Ascending aorta (tissue), 2 donors: Measurements from ENCODE around the gene ADA. TPM values are rescaled to one million over a fixed set of nuclear protein-coding genes. Genes with fewer than 3 reads are reported as not detected.

Source experiments
- DNase-seq, 2 donors: peaks; one replicate each; pipeline ENCODE4 v3.0.0-alpha.2; 2019; ENCODE audit warnings: low spot score in 2 of 2
- H3K27ac ChIP-seq, 2 donors: fragments of 200-600 bp; sonication (generic); one replicate each; pipeline ENCODE4 v1.5.1; 2016 to 2017; ENCODE audit warnings: mild to moderate bottlenecking in 1 of 2
- H3K27me3 ChIP-seq: fragments of 200-600 bp; sonication (generic); one replicate; pipeline ENCODE4 v1.5.1; 2017
- H3K36me3 ChIP-seq, 2 donors: fragments of 200-600 bp; sonication (generic); one replicate each; pipeline ENCODE4 v1.5.1; 2016
- H3K4me1 ChIP-seq, 2 donors: fragments of 200-600 bp; sonication (generic); one replicate each; pipeline ENCODE4 v1.5.1; 2016 to 2017; ENCODE audit warnings: mild to moderate bottlenecking in 1 of 2
- H3K4me3 ChIP-seq, 2 donors: fragments of 200-600 bp; sonication (generic); one replicate each; pipeline ENCODE4 v1.5.1; 2016 to 2017; ENCODE audit warnings: mild to moderate bottlenecking in 1 of 2
- H3K9me3 ChIP-seq, 2 donors: fragments of 200-600 bp; sonication (generic); one replicate each; pipeline ENCODE4 v1.5.1; 2016
- intact Hi-C: fragments of 100-400 bp; cut with DNase I; formaldehyde crosslinking; loops from one replicate; pipeline ENCODE4 v1.15.1; 2023
- total RNA-seq: library from RNA; depleted of rRNA; stranded (reverse); fragments of >200 nt; gene quantifications from one replicate; pipeline ENCODE4 v1.1.0, GENCODE V29; 2016
- TF ChIP-seq, protein P1 (sequence below), 3 experiments: fragments of 200-600 bp in 2 of 3; fragments of 450-650 bp in 1 of 3; sonication (generic) in 2 of 3; IDR thresholded peaks; one replicate each; pipeline ENCODE4 v1.5.1; 2016 to 2019; ENCODE audit warnings: antibody characterized with exemption in 3 of 3, mild to moderate bottlenecking in 1 of 3, moderate library complexity in 1 of 3

The ADA gene
- total RNA-seq, 1 donor from 2014 or later, result 0.75 TPM

GRCh38 chr20:44637042-44637441 lies 14.5 kb downstream of the ADA start:
- DNase-seq, result no peak
- Histone ChIP-seq H3K9me3 (no peaks in the 10 kb centered on the region), H3K27me3 (no peaks in the 10 kb centered on the region), H3K27ac (no peak overlapping the region), H3K36me3 (no peaks in the 10 kb centered on the region), H3K4me3 (no peak overlapping the region), H3K4me1 (peaks cover 0 to 3% of the 10 kb centered on the region in 2 donors)
- TF ChIP-seq, protein P1, sequence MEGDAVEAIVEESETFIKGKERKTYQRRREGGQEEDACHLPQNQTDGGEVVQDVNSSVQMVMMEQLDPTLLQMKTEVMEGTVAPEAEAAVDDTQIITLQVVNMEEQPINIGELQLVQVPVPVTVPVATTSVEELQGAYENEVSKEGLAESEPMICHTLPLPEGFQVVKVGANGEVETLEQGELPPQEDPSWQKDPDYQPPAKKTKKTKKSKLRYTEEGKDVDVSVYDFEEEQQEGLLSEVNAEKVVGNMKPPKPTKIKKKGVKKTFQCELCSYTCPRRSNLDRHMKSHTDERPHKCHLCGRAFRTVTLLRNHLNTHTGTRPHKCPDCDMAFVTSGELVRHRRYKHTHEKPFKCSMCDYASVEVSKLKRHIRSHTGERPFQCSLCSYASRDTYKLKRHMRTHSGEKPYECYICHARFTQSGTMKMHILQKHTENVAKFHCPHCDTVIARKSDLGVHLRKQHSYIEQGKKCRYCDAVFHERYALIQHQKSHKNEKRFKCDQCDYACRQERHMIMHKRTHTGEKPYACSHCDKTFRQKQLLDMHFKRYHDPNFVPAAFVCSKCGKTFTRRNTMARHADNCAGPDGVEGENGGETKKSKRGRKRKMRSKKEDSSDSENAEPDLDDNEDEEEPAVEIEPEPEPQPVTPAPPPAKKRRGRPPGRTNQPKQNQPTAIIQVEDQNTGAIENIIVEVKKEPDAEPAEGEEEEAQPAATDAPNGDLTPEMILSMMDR (IDR thresholded peaks at IDR 0.05), result no peak
- intact Hi-C loops, result no loop called here

DNA sequence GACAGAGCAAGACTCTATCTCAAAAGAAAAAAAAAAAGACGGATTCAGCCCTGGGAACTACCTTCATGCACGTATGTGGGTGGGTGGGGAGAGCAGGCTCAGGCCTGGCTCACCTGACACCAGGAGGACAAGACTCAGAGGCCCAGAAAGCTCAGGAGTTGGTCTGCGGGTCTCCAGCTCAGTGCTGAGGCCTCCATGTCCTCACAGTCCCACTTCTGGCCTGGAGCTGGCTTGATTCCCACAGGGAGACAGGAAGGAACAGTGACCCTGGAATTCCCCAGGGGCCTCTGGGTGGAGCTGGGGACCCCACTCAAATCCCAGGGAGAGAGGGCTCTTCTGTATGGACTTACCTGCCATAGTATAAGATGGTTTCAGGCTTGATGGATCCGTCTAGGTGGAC lies 15.6 kb downstream of the ADA start:
- Histone ChIP-seq H3K27ac (no peak overlapping the region), H3K27me3 (no peaks in the 10 kb centered on the region), H3K9me3 (no peaks in the 10 kb centered on the region), H3K4me3 (no peak overlapping the region), H3K36me3 (no peaks in the 10 kb centered on the region), H3K4me1 (no peaks in the 10 kb centered on the region)
- DNase-seq, result no peak
- intact Hi-C loops, result no loop called here
- TF ChIP-seq, protein P1 (IDR thresholded peaks at IDR 0.05), result no peak

GRCh38 chr20:44633872-44634600 lies 17.5 kb downstream of the ADA start:
- no peaks in the 10 kb centered on the region for H3K36me3 ChIP-seq

GRCh38 chr20:44633187-44633810 lies 18.2 kb downstream of the ADA start:
- H3K27ac ChIP-seq, result peak overlapping the region in 1 of 2 donors; percentile 4
- intact Hi-C loops, result no loop called here
- no peaks in the 10 kb centered on the region for H3K27me3 ChIP-seq
- H3K36me3 ChIP-seq, result no peaks in the 10 kb centered on the region
- no peak overlapping the region for H3K4me3 ChIP-seq
- DNase-seq, result no peak
- no peaks in the 10 kb centered on the region for H3K9me3 ChIP-seq
- TF ChIP-seq, protein P1 (IDR thresholded peaks at IDR 0.05), result no peak
- no peaks in the 10 kb centered on the region for H3K4me1 ChIP-seq

More at GRCh38 chr20:44633872-44634600, 17.5 kb downstream of the ADA start:
- intact Hi-C loops, result no loop called here
- Histone ChIP-seq H3K4me3 (no peak overlapping the region), H3K27ac (peak overlapping the region in 1 of 2 donors; percentile 4), H3K4me1 (no peaks in the 10 kb centered on the region), H3K9me3 (no peaks in the 10 kb centered on the region), H3K27me3 (no peaks in the 10 kb centered on the region)
- DNase-seq, result no peak
- TF ChIP-seq, protein P1 (IDR thresholded peaks at IDR 0.05), result no peak

- no peak overlapping the region for H3K27ac ChIP-seq
- TF ChIP-seq, protein P1 (IDR thresholded peaks at IDR 0.05), result no peak
- intact Hi-C loops, result no loop called here
- no peak overlapping the region for H3K4me3 ChIP-seq
- no peaks in the 10 kb centered on the region for H3K36me3 ChIP-seq
- H3K27me3 ChIP-seq, result no peaks in the 10 kb centered on the region
- H3K4me1 ChIP-seq, result no peaks in the 10 kb centered on the region
- no peaks in the 10 kb centered on the region for H3K9me3 ChIP-seq
- DNase-seq, result no peak
Measured at GRCh38 chr20:44632103-44632752, 19.3 kb downstream of the ADA start.
